GM23338 (cell line): Measurements from ENCODE around the gene WDR20. TPM values are rescaled to one million over a fixed set of nuclear protein-coding genes. Genes with fewer than 3 reads are reported as not detected.

Experiments
- ATAC-seq: fragments of 200-7000 bp; cut with Tn5 transposase; 3 replicates; pipeline ENCODE4 v1.9.1; 2020
- DNase-seq: peaks from one replicate; pipeline ENCODE4 v3.0.0-alpha.2; 2015; ENCODE audit warnings: low spot score
- H2AFZ ChIP-seq: fragments of 200-600 bp; sonication (generic); 2 replicates; pipeline ENCODE4 v1.8.0; 2016; ENCODE audit warnings: antibody characterized with exemption, mild to moderate bottlenecking, moderate library complexity
- H3F3A ChIP-seq: fragments of 200-600 bp; sonication (generic); replicated peaks from 2 replicates; pipeline ENCODE4 v1.8.0; 2017; ENCODE audit warnings: antibody characterized with exemption, mixed run types, low read depth
- H3K27ac ChIP-seq: fragments of 200-600 bp; sonication (generic); 2 replicates; pipeline ENCODE4 v1.6.1; 2016; ENCODE audit warnings: low read depth
- H3K27me3 ChIP-seq: fragments of 200-600 bp; sonication (generic); 2 replicates; pipeline ENCODE4 v1.8.0; 2016; ENCODE audit warnings: mild to moderate bottlenecking, mixed run types, moderate library complexity; ENCODE audit not compliant: insufficient read depth
- H3K36me3 ChIP-seq: fragments of 200-600 bp; sonication (generic); 2 replicates; pipeline ENCODE4 v1.8.0; 2016; ENCODE audit warnings: mild to moderate bottlenecking; ENCODE audit not compliant: insufficient read depth
- H3K4me1 ChIP-seq: fragments of 200-600 bp; sonication (generic); 2 replicates; pipeline ENCODE4 v1.8.0; 2016; ENCODE audit warnings: mild to moderate bottlenecking, moderate library complexity; ENCODE audit not compliant: insufficient read depth
- H3K4me2 ChIP-seq: fragments of 200-600 bp; sonication (generic); 2 replicates; pipeline ENCODE4 v1.7.1; 2017; ENCODE audit warnings: mixed run types
- H3K4me3 ChIP-seq: fragments of 200-600 bp; sonication (generic); 2 replicates; pipeline ENCODE4 v1.6.1; 2016; ENCODE audit warnings: mixed run types
- H3K79me2 ChIP-seq: fragments of 200-600 bp; sonication (generic); replicated peaks from 2 replicates; pipeline ENCODE4 v1.8.0; 2017; ENCODE audit warnings: mild to moderate bottlenecking; ENCODE audit not compliant: insufficient read depth
- H3K9me2 ChIP-seq: fragments of 200-600 bp; sonication (generic); 2 replicates; pipeline ENCODE4 v1.8.0; 2017; ENCODE audit not compliant: insufficient read depth
- H4K20me1 ChIP-seq: fragments of 200-600 bp; sonication (generic); replicated peaks from 2 replicates; pipeline ENCODE4 v1.8.0; 2017; ENCODE audit warnings: mild to moderate bottlenecking; ENCODE audit not compliant: insufficient read depth
- H3K27ac Mint-ChIP-seq: 2 replicates; pipeline ENCODE4 v1.8.0; 2020; ENCODE audit warnings: inconsistent platforms, mild to moderate bottlenecking, moderate library complexity, mixed read lengths
- H3K27me3 Mint-ChIP-seq: 3 replicates; pipeline ENCODE4 v1.8.0; 2022; ENCODE audit warnings: low read depth, mild to moderate bottlenecking, moderate library complexity, mixed read lengths, inconsistent platforms; ENCODE audit not compliant: insufficient read depth, poor library complexity
- H3K36me3 Mint-ChIP-seq: 3 replicates; pipeline ENCODE4 v1.8.0; 2021; ENCODE audit warnings: low read depth, mild to moderate bottlenecking, inconsistent platforms, moderate library complexity, mixed read lengths
- H3K4me1 Mint-ChIP-seq: 3 replicates; pipeline ENCODE4 v1.8.0; 2020; ENCODE audit warnings: mild to moderate bottlenecking, inconsistent platforms, mixed read lengths
- H3K4me3 Mint-ChIP-seq: 3 replicates; pipeline ENCODE4 v1.8.0; 2021; ENCODE audit warnings: moderate library complexity, mild to moderate bottlenecking, inconsistent platforms, mixed read lengths
- H3K9me3 Mint-ChIP-seq: 3 replicates; pipeline ENCODE4 v1.8.0; 2020; ENCODE audit warnings: moderate library complexity, mild to moderate bottlenecking, inconsistent platforms, mixed read lengths
- CTCF ChIP-seq, 2 experiments: fragments of 200-600 bp in 1 of 2; sonication (generic) in 1 of 2; conservative IDR thresholded peaks; 2 replicates each; pipeline versions ENCODE4 v1.5.1 to v1.6.1; 2016 to 2017; ENCODE audit warnings: antibody characterized with exemption in 2 of 2, low read depth in 2 of 2, mild to moderate bottlenecking in 2 of 2, moderate library complexity in 1 of 2
- EZH2phosphoT487 ChIP-seq: fragments of 200-600 bp; sonication (generic); IDR thresholded peaks from one replicate; pipeline ENCODE4 v1.8.1; 2018; ENCODE audit warnings: antibody characterized with exemption; ENCODE audit not compliant: unreplicated experiment
- REST ChIP-seq: IDR thresholded peaks from one replicate; pipeline ENCODE4 v1.6.1; 2018; ENCODE audit warnings: antibody characterized with exemption; ENCODE audit not compliant: unreplicated experiment
- ZNF331 ChIP-seq: fragments of 250-450 bp; sonication (Bioruptor Pico); IDR thresholded peaks from 2 replicates; pipeline ENCODE4 v1.5.0; 2020; ENCODE audit warnings: low read depth, mild to moderate bottlenecking, moderate library complexity
- ZNF462 ChIP-seq: fragments of 250-450 bp; sonication (Bioruptor Pico); IDR thresholded peaks from 2 replicates; pipeline ENCODE4 v1.5.0; 2020; ENCODE audit warnings: mild to moderate bottlenecking, moderate library complexity
- polyA plus RNA-seq: library from polyadenylated mRNA; unstranded; fragments of >200 nt; fragmentation: Nextera tagmentation; extraction: Ambion mirVana; gene quantifications from 2 replicates; pipeline ENCODE4 v1.2.1, GENCODE V29; 2016
- total RNA-seq: library from RNA; depleted of rRNA; stranded (reverse); fragments of >200 nt; shearing (Covaris generic); gene quantifications from 2 replicates; pipeline ENCODE4 v1.2.3, GENCODE V29; 2014

WDR20 gene
- total and polyA plus RNA-seq, 2 experiments from 2014 or later: 17.9 to 21.0 TPM

GRCh38 chr14:102164965-102165364, 25.3 kb downstream of the WDR20 start (continued):
- no peak for TF ChIP-seq ZNF462

- Histone ChIP-seq H3K27ac (no peak overlapping the region), H3K4me3 (no peak overlapping the region), H4K20me1 (peaks cover 34% of the 10 kb centered on the region), H3K4me1 (no peaks in the 10 kb centered on the region; the same call in 1 of the 2 replicates), H2AFZ (no peak overlapping the region), H3K27me3 (no peaks in the 10 kb centered on the region), H3K36me3 (no peaks in the 10 kb centered on the region), H3K4me2 (no peak overlapping the region), H3K9me2 (no peaks in the 10 kb centered on the region), H3K79me2 (peaks cover 88% of the 10 kb centered on the region), H3F3A (no peaks in the 10 kb centered on the region)
- no peak for DNase-seq
- peaks cover 11% of the 10 kb centered on the region; the same call in 2 of the 3 replicates for H3K36me3 Mint-ChIP-seq
- ATAC-seq: no peak
- H3K27ac Mint-ChIP-seq: no peak overlapping the region
- no peaks in the 10 kb centered on the region for H3K27me3 Mint-ChIP-seq
- TF ChIP-seq CTCF (conservative IDR thresholded peaks at IDR 0.05; ENCODE audit: low read depth in 2 of 2) (no peak), ZNF331 (no peak), REST (no peak), EZH2phosphoT487 (no peak)
- H3K9me3 Mint-ChIP-seq: peaks cover 4% of the 10 kb centered on the region; the same call in 1 of the 3 replicates
- H3K4me3 Mint-ChIP-seq: no peak overlapping the region
- H3K4me1 Mint-ChIP-seq: peaks cover 9% of the 10 kb centered on the region
Measured at GRCh38 chr14:102170061-102170460, 30.4 kb downstream of the WDR20 start.
